ENCODE data around the gene ZFP37.
"Not testable (repeated sequence)": the region's sequence is repeated elsewhere in the genome, so short reads cannot be mapped to it uniquely, and the experiment has no call there.

Gene ZFP37

GRCh38 chr9:113056191-113057106, at the start of gene ZFP37:
TSS of gene ZFP37 (minus strand) at chr9:113056724. CDS start at chr9:113056688, 36 bp downstream.
- Histone ChIP-seq H3K27me3 (replicated peaks; ENCODE audit: control insufficient read depth, insufficient read depth, low read length) (no peaks in the 10 kb centered on the region), H3K4me3 (replicated peaks; ENCODE audit: low read depth, low read length) (peak within 1 kb of the TSS; percentile 72), H3K36me3 (ENCODE audit: control insufficient read depth, insufficient read depth, low read length) (no peaks in the 10 kb centered on the region)
- peak; percentile 89 for DNase-seq (ENCODE audit: extremely low read depth, insufficient read length)
- TF ChIP-seq, protein P1, sequence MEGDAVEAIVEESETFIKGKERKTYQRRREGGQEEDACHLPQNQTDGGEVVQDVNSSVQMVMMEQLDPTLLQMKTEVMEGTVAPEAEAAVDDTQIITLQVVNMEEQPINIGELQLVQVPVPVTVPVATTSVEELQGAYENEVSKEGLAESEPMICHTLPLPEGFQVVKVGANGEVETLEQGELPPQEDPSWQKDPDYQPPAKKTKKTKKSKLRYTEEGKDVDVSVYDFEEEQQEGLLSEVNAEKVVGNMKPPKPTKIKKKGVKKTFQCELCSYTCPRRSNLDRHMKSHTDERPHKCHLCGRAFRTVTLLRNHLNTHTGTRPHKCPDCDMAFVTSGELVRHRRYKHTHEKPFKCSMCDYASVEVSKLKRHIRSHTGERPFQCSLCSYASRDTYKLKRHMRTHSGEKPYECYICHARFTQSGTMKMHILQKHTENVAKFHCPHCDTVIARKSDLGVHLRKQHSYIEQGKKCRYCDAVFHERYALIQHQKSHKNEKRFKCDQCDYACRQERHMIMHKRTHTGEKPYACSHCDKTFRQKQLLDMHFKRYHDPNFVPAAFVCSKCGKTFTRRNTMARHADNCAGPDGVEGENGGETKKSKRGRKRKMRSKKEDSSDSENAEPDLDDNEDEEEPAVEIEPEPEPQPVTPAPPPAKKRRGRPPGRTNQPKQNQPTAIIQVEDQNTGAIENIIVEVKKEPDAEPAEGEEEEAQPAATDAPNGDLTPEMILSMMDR (IDR thresholded peaks at IDR 0.05; ENCODE audit: insufficient read depth, low read length, poor library complexity, severe bottlenecking): no peak

- DNase-seq (ENCODE audit: extremely low read depth, insufficient read length); H3K36me3 ChIP-seq (ENCODE audit: control insufficient read depth, insufficient read depth, low read length); H3K27me3 ChIP-seq (replicated peaks; ENCODE audit: control insufficient read depth, insufficient read depth, low read length); H3K4me3 ChIP-seq (replicated peaks; ENCODE audit: low read depth, low read length): not testable (repeated sequence)
Observed at GRCh38 chr9:113105345-113105744, 48.8 kb upstream of the ZFP37 start.

DNA sequence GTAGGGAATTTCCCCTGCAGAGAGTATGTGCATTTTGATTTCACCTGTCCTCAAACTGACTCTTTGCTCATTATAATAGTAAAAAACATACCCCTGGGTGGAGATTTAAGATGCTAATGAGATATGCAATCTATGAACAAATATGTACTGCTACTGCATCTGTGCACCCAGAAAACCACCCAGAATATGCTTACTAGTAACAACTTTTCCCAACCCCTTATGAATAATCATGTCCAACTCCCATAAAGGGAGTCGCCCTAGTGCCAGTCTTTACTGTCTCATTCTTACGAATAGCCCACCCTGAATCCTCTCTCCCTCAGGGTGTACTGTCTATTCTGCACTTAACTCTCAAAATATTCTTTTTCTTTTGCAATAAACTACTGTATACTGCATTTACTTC, 39.0 kb upstream of the ZFP37 start:
- Histone ChIP-seq H3K4me3 (replicated peaks; ENCODE audit: low read depth, low read length) (no peak overlapping the region), H3K36me3 (ENCODE audit: control insufficient read depth, insufficient read depth, low read length) (no peaks in the 10 kb centered on the region), H3K27me3 (replicated peaks; ENCODE audit: control insufficient read depth, insufficient read depth, low read length) (no peaks in the 10 kb centered on the region)
- TF ChIP-seq, protein P1 (IDR thresholded peaks at IDR 0.05; ENCODE audit: insufficient read depth, low read length, poor library complexity, severe bottlenecking): no peak
- no peak for DNase-seq (ENCODE audit: extremely low read depth, insufficient read length)

DNA sequence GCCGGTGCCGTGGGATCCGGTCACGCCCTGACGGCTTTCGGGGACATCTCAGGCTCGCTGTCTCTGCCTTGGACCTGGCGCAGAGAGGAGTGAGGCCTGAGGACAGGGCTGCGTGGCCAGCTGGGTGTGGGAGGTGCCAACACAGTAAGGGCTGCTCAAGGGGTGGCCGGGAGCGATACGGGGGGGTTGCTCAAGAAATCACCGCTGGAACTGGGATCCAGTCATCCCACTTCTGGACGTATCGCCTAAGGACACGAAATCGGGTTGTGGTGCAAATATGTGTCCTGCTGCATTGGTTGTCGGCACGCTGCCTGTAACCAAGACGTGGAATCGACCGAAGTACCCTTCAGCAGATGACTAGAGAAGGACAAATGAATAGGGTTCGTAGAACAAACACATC, 33.4 kb upstream of the ZFP37 start:
- not testable (repeated sequence) for H3K36me3 ChIP-seq (ENCODE audit: control insufficient read depth, insufficient read depth, low read length); DNase-seq (ENCODE audit: extremely low read depth, insufficient read length); H3K27me3 ChIP-seq (replicated peaks; ENCODE audit: control insufficient read depth, insufficient read depth, low read length); H3K4me3 ChIP-seq (replicated peaks; ENCODE audit: low read depth, low read length)

- H3K4me3 ChIP-seq (replicated peaks; ENCODE audit: low read depth, low read length); DNase-seq (ENCODE audit: extremely low read depth, insufficient read length); H3K36me3 ChIP-seq (ENCODE audit: control insufficient read depth, insufficient read depth, low read length); H3K27me3 ChIP-seq (replicated peaks; ENCODE audit: control insufficient read depth, insufficient read depth, low read length): not testable (repeated sequence)
Observed at GRCh38 chr9:113089143-113089505, 32.6 kb upstream of the ZFP37 start.

GRCh38 chr9:113088456-113089142, 32.1 kb upstream of the ZFP37 start:
- not testable (repeated sequence) for H3K36me3 ChIP-seq (ENCODE audit: control insufficient read depth, insufficient read depth, low read length); H3K27me3 ChIP-seq (replicated peaks; ENCODE audit: control insufficient read depth, insufficient read depth, low read length); DNase-seq (ENCODE audit: extremely low read depth, insufficient read length); H3K4me3 ChIP-seq (replicated peaks; ENCODE audit: low read depth, low read length)

GRCh38 chr9:113062932-113063310, 6.4 kb upstream of the ZFP37 start:
- H3K4me3 ChIP-seq (replicated peaks; ENCODE audit: low read depth, low read length); H3K27me3 ChIP-seq (replicated peaks; ENCODE audit: control insufficient read depth, insufficient read depth, low read length); H3K36me3 ChIP-seq (ENCODE audit: control insufficient read depth, insufficient read depth, low read length); DNase-seq (ENCODE audit: extremely low read depth, insufficient read length): not testable (repeated sequence)

DNA sequence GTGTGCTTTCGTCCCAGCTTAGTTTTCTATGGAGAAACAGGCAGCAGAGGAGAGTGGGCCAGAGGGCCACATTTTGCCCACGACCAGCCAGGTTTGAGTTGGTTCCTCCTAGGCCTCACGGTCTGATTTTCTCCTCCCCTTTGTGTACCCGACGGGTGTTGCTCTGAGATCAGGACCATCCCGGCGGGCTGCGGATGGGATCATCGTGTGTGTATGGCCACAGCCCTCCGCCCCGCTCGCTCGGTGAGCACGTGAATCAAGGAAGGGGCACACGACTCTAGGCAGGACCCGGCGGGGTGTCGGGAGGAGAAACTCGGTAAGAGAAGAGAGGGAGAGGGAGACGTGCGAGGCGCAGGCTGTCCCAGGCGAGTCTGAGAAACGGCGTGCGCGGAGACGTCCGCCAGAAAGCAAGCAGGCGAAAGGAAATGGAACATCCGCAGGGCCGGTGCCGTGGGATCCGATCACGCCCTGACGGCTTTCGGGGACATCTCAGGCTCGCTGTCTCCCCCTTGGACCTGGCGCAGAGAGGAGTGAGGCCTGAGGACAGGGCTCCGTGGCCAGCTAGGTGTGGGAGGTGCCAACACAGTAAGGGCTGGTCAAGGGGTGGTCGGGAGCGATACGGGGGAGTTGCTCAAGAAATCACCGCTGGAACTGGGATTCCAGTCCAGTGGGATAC, 5.9 kb upstream of the ZFP37 start:
- not testable (repeated sequence) for H3K36me3 ChIP-seq (ENCODE audit: control insufficient read depth, insufficient read depth, low read length); H3K27me3 ChIP-seq (replicated peaks; ENCODE audit: control insufficient read depth, insufficient read depth, low read length)

GRCh38 chr9:113061072-113061850, 4.7 kb upstream of the ZFP37 start:
- not testable (repeated sequence) for H3K27me3 ChIP-seq (replicated peaks; ENCODE audit: control insufficient read depth, insufficient read depth, low read length); H3K36me3 ChIP-seq (ENCODE audit: control insufficient read depth, insufficient read depth, low read length); H3K4me3 ChIP-seq (replicated peaks; ENCODE audit: low read depth, low read length)
- DNase-seq (ENCODE audit: extremely low read depth, insufficient read length): peak; percentile 20

More for the DNA sequence above, 5.9 kb upstream of the ZFP37 start:
- not testable (repeated sequence) for DNase-seq (ENCODE audit: extremely low read depth, insufficient read length); H3K4me3 ChIP-seq (replicated peaks; ENCODE audit: low read depth, low read length)

GRCh38 chr9:113059581-113060284, 3.2 kb upstream of the ZFP37 start:
- not testable (repeated sequence) for H3K27me3 ChIP-seq (replicated peaks; ENCODE audit: control insufficient read depth, insufficient read depth, low read length); H3K4me3 ChIP-seq (replicated peaks; ENCODE audit: low read depth, low read length); H3K36me3 ChIP-seq (ENCODE audit: control insufficient read depth, insufficient read depth, low read length); DNase-seq (ENCODE audit: extremely low read depth, insufficient read length)
